Transverse colon (tissue), 4 donors: Measurements from ENCODE around the gene FOXD4.
"Not testable (repeated sequence)": the region's sequence is repeated elsewhere in the genome, so short reads cannot be mapped to it uniquely, and the experiment has no call there.

ENCODE experiments used
- EP300 ChIP-seq: sonication (generic); formaldehyde crosslinking; IDR thresholded peaks from one replicate; pipeline ENCODE4 v1.6.1; 2017; ENCODE audit warnings: antibody characterized with exemption, low read depth
- POLR2A ChIP-seq: fragments of 450-650 bp; IDR thresholded peaks from one replicate; pipeline ENCODE4 v1.6.1; 2016; ENCODE audit warnings: antibody characterized with exemption, mild to moderate bottlenecking, moderate library complexity
- POLR2AphosphoS5 ChIP-seq, 3 donors: sonication (generic); formaldehyde crosslinking; IDR thresholded peaks; one replicate each; pipeline ENCODE4 v1.6.1; 2016; ENCODE audit warnings: antibody characterized with exemption in 3 of 3
- TF ChIP-seq, protein P1 (sequence below), 5 experiments: fragments of 200-600 bp in 3 of 5; fragments of 450-650 bp in 2 of 5; sonication (generic) in 3 of 5; IDR thresholded peaks; 1 replicate in 2 of 5; 2 replicates in 3 of 5; pipeline ENCODE4 v1.5.1; 2016 to 2017; ENCODE audit warnings: antibody characterized with exemption in 5 of 5, inconsistent platforms in 3 of 5, mild to moderate bottlenecking in 2 of 5, moderate library complexity in 1 of 5

GRCh38 chr9:110672-111071 is 7.5 kb downstream of the FOXD4 start:
- not testable (repeated sequence) for TF ChIP-seq POLR2A; POLR2AphosphoS5 (IDR thresholded peaks at IDR 0.05); EP300
- TF ChIP-seq, protein P1, sequence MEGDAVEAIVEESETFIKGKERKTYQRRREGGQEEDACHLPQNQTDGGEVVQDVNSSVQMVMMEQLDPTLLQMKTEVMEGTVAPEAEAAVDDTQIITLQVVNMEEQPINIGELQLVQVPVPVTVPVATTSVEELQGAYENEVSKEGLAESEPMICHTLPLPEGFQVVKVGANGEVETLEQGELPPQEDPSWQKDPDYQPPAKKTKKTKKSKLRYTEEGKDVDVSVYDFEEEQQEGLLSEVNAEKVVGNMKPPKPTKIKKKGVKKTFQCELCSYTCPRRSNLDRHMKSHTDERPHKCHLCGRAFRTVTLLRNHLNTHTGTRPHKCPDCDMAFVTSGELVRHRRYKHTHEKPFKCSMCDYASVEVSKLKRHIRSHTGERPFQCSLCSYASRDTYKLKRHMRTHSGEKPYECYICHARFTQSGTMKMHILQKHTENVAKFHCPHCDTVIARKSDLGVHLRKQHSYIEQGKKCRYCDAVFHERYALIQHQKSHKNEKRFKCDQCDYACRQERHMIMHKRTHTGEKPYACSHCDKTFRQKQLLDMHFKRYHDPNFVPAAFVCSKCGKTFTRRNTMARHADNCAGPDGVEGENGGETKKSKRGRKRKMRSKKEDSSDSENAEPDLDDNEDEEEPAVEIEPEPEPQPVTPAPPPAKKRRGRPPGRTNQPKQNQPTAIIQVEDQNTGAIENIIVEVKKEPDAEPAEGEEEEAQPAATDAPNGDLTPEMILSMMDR (IDR thresholded peaks at IDR 0.05) = not testable (repeated sequence)
